OCI-M2 (cell line): ENCODE results near the gene AP2B1.
"Not testable (repeated sequence)": the region's sequence is repeated elsewhere in the genome, so short reads cannot be mapped to it uniquely, and the experiment has no call there.

Experiments
- DNase-seq: peaks from one replicate; lab custom pipeline; 2025; ENCODE audit not compliant: unreplicated experiment; lab: John Stamatoyannopoulos, UW

Gene AP2B1

DNA sequence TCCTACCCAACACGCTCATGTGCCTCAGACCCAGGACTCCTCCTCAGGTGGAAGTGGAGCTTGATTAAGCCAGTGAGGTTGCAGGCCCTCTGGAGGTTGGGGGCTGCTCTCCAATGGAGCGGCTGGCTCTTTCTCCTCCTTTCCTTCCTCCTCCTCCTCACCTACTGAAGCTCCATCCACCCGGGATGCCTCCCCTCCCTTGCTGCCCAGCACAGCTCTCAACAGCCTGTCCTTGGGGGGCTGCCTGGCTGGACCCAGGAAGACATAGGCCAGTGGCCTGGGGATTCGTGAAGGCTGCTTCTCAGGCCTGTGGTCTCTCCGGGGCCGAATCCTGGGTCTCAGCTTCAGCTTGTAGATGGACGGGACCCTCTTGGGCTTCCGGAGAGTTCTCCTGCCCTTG, 157.7 kb downstream of the AP2B1 start:
- no peak for DNase-seq

DNA sequence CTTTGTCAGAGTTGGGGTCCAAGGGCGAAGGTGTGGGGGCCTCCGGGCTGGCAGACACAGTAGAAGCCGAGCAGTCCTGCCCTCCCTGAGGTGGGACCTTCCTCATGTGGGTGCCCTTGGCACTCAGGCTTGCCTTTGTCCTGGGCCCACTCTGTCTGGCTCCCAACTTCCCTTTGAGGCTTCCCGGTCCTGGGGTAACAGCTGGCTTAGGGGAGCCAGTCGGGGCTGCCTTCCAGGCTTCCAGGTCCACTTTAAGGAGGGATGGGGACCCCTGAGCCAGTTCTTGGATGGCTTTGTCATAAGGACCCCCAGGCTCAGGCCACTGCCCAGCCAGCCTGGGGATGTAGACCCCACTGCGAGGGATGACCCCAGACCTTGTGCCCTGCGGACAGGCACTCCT, 158.1 kb downstream of the AP2B1 start:
- no peak for DNase-seq

DNA sequence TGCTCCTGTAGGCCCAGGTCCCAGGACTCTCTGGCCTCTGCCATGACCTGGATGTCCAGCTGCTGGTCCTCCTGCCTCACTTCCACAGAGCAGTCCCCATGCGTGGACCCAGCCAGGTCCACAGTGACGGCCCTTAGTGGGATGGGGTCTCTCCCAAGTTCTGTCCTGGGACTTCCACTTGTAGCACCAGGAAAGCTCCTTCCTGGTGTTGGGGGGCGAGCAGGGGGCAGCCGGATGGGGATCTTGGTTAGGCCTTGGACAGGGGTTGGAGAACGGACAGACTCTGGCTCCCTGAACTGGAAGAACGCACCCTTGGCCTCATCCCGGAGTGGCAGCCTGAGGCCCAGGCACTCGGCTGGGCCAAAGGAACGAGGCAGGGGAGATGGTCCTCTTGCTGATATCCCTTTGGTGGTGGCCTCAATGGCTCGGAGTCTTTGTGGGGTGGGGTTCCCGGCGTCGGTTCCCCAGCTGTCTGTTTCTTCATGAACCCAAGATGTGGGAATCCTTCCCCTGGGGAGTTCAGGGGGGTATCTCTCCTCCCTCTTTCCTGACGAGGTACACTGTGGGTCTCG, 158.7 kb downstream of the AP2B1 start:
- no peak for DNase-seq

DNA sequence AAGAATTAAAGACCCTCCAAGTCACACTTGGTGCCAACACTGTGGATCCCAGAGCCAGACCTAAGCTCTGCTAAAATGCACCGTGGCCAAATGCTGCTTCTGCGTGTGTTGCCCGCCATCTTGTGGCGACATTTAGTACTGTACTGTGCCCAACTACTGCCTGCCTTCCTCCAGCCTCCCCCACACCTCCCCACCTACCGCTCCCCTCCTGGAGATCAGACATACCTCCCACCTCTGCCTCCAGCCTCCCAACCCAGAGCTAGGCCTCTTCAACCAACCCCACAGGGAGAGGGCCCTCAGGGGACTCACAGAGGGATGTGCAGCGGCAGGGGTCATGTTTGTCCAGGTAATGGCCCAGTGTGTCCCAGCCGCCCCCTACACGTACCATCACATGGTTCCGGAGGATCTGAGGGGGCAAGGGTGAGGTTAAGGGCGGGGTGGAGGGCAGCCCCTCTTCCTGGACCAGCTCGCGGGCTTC, 160.5 kb downstream of the AP2B1 start:
- DNase-seq, result peak; percentile 10

DNA sequence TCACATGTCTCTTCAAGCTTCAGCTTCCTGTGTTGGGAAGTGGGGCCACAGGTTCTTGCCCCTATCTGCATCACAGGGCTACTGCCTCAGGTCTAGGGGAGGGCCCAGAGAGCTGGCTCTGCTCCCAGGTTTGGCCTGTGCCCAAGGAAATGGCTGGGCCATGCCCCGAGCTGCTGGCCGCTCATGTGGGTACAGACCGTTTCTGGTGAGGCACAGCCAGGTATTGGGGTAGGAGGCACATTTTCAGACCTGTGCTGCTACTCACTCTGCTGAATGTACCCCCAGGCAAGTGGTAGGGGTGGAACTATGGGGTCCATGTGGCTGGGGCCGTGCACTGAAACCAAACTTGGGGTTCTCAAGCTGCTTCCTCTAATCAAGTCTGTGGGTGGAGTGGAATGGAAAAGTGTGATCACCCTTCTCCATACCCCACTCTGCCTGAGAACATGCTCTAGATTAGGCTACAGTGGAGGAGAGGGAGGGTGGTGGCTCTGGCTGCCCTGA, 161.3 kb downstream of the AP2B1 start:
- DNase-seq, result no peak

DNA sequence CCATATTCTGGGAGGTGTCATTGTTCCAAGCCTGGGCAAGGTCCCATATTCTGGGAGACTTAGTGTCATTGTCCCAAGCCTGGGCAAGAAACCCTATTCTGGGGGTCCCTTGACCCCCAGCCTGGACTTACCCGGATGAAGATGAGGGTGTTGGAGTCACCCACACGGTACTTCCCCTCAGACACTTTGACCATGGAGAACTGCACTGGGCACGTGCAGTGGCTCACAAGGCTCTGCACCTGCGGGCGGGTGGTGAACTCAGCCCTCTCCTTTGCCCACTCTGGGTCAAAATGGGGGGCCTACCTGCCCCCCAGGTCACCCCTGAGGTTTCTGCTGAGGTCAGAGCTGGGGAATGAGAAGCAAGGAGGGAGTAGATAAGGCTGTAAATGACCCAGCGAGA, 161.9 kb downstream of the AP2B1 start:
- no peak for DNase-seq

DNA sequence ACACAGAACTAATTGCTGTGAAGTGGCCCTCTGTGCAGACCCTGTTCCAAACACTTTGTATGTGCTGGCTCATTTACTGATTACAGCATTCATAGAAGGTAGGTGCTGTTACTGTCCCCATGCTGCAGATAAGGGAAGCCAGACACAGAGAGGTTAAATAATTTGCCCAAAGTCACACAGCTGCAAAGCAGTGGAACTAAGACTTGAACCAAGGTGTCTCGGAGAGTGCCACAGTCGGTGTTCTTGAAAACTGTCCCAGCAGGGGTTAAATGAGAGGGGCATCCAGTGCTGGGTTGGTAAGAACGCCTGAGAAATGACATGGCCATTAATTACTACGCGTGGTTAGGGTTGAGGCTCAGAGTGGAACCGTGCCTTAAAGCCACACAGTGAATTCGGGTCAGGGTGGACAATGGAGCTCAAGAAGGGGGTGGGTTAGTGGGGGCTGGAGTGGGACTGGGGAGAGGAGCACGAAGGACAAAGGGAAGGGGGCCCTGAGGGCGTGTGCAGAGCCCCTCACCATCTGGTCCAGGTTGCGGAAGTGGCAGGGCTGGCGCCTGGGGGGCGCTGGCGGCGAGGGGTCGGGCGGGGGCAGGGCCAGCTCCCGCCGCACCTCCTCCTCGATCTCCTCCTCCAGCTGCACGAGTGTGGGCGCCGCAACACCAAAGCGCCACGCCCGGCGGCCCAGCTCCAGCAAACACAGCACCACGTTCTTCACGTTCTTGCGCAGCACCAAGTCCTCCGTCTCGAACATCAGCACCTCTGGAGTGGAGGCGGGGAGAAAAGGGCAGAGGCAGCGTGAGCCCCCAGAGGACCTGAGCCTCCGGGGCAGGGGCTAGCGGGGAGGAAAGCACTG, 162.7 kb downstream of the AP2B1 start:
- DNase-seq, result no peak

DNA sequence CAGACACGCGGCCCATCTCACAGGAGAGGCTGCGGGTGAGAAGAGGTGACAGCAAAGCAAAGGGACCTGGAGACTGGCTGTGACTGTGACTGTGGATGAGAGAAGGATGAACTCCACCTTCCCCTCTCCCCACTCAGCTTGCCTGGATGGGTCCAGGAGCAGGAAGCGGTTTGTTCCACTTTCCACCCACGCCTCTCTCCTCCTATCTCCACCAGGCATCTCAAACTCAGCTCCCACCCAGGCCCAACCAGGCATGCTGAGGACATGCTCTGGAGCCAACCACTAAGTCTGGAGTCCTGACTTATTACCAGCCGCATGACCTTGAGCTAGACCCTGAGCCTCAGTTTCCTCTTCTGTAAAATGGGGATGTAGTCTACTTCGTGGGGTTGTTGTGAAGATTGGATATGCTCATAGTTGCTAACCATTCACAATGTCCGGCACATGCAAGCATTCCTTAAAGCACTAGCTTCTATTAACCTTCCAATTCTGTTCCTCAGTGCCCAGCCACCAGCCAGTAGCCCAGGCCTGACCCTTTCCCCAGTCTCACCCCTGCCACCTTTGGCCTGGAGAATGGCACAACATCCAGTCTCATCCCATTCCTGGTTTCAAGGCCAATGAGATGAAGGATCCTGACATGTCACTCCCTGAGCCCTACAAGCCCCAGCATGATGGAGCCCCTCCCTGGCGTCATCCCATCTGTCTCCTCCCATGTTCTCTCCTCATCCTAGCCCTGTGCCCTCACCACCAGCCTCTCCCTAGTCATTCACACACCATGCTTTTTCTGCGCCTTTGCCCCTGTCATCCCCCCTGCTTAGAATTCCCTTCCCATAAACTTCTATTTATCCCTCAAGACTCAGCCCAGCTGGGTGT, 163.6 kb downstream of the AP2B1 start:
- no peak for DNase-seq

DNA sequence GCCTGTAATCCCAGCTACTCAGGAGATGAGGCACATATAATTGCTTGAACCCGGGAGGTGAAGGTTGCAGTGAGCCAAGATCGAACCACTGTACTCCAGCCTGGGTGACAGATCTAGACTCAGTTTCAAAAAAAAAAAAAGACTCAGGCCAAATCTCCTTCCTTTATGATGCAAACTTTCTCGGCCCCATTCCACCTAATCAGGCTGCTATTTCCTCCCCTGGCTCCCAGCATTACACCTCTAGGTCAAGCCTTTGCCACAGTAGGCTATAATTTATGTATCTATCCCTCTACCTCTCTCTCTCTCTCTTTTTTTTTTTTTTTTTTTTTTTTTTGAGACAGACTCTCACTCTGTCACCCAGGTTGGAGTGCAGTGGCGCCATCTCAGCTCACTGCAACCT, 164.4 kb downstream of the AP2B1 start:
- not testable (repeated sequence) for DNase-seq

DNA sequence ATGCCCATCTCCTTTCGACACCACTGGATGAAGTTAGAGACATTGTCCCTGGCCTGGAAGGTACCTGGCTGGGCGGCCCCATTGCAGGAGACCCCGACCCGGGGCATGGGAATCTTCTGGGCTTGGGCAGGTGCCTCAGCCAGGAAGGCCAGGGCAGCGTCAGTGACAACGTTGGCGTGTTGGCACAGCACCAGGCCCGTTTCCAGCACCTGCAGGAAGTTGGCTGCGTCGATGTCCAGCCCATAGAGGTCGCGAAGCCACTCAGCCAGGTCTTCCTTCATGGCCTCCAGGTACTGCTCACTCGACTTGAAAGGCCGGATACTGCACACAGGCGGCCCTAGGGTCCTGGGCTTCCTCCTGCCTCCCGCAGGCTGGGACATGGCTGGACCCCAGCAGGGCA, 165.3 kb downstream of the AP2B1 start:
- no peak for DNase-seq

DNA sequence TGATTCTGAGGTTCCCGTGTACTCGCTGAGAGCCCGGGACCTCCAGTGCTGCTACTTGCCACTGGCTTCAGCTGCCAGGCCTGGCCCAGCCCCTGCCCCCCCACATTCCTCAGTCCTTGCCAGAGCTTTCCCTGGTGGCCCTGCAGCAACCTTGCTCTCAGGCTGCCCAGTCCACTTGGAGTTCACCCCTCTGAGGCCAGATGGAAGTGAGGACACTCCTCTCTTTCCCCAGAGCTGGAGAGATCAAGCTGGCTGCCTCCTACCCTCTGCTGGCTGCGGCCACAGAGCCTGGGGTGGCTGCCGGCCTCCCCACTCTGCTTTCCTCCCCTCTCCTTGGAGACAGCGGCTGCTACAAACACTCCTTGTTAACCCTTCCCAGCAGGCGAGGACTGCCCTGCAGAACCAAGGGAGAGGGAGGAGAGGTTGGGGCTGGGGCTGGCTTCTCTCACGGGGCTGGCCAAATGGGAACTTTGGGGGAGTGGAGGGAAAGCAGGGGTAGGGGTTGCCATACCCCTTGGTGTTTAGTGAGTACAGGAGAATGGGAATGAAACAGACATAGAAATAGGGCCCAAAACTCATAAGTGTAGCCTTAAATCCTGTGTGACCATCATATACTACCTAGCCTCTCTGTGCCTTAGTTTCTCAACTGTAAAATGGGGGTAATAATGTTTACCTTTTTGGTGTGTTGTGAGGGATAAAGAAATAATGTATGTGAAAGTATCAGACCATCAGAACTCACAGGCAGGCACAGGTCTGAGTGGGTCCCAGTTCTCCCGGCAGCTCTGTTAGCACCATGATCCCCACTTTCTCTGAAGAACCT, 166.0 kb downstream of the AP2B1 start, which contains the start of gene GAS2L2:
TSS of gene GAS2L2 (minus strand) at position 295 of the 820 bp plus-strand sequence. CDS start 389 bp downstream, outside the sequence.
- DNase-seq, result no peak

DNA sequence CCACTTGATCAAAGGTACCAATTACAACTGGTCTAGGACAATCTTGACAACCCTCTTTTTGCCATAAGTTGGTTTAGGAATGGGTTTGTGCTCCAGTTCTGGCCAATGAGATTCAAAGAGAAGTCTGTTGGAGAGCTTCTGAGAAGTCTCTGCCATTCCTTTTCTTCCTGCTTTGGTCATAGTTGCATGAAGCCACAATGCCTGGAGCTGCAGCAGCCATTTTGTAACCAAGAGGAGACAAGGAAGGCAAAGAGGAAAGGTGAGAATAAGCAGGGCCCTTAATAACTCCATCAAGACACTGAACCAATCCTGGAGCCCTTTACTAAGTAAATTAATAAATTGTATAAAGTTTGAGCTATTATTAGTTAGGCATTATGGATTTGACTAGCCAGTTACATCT, 170.1 kb downstream of the AP2B1 start:
- DNase-seq, result no peak

DNA sequence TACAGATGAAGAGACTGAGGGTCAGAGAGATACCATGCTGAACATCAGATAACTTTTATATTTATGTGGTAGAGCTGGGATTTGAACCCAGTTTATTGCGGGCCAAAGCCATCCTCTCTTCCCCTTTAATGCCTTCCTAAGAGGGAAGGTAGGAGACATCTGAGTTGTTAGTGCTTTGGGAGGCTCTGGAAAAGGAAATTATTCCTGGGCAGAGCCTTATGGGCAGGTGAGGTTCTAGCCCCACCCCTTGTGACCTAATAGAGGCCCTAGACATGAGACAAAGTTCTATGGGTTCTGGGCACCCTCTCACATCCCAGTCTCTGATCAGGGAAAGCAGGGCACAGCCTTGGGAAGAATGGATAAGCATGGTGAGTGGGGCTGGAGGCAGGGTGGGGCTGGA, 173.5 kb downstream of the AP2B1 start, which contains the start of gene C17orf50:
TSS of gene C17orf50 (plus strand) at position 301 of the 400 bp plus-strand sequence. CDS start at position 356, 55 bp downstream.
- no peak for DNase-seq

DNA sequence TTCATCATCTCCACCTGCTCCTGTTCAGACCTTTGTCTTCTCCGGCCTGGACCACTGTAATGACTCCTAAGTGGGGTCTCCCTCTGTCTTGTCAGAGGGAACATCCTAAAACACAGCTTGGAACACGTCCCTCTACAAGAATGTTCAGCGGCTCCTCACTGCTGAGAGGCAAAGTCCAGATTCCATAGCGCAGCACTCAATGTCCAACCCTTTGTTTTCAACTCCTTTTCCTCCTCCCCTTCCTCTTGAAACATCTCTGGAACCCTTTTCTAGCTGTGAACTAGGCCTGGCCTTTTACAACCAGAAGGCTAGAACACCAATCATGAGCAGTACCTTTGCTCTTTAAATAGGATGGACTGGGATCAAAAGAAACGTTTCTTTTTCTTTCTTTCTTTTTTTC, 174.5 kb downstream of the AP2B1 start:
- DNase-seq, result no peak

DNA sequence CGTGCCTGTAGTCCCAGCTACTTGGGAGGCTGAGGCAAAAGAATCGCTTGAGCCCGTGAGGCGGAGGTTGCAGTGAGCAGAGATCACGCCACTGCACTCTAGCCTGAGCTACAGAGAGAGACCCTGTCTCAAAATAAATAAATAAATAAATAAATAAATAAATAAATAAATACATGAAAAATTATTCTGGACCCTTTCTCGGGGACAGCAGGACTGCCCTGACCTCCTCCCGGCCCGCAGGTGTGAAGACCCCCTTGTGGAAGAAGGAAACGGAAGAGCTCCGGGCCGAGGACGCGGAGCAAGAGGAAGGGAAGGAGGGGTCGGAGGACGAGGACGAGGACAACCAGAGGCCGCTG, 176.6 kb downstream of the AP2B1 start:
- no peak for DNase-seq

DNA sequence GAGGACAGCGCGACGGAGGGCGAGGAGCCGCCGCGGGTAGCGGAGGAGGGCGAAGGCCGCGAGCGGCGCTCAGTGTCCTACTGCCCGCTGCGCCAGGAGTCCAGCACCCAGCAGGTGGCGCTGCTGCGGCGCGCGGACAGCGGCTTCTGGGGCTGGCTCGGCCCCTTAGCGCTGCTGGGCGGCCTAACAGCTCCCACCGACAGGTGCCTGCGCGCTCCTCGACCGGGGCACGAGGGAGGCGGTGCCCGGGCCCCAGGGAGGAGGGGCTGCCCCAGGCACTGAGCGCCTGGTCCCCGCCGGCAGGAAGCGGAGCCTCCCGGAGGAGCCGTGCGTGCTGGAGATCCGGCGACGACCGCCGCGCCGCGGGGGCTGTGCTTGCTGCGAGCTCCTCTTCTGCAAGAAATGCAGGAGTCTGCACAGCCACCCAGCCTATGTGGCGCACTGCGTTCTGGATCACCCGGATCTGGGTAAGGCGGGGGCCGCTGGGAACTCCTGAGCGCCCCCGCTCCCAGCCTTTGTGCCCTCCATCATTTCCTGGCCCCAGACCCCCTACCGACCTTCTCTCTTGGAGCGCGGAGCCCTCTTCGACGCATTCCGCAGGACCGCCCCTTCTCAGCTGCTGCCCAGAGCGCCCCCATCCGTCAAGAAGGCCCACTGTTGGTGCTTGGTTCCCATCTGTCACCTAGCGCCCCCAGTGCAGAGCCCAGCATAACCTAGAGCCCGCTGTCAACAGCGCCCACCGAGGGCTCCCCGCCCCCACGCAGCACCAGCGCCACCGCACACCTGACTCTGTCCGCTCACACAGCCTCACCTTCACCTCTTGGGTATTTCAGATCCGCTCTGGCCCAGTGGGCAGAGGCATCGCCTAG, 177.2 kb downstream of the AP2B1 start:
- DNase-seq, result peak; percentile 51

DNA sequence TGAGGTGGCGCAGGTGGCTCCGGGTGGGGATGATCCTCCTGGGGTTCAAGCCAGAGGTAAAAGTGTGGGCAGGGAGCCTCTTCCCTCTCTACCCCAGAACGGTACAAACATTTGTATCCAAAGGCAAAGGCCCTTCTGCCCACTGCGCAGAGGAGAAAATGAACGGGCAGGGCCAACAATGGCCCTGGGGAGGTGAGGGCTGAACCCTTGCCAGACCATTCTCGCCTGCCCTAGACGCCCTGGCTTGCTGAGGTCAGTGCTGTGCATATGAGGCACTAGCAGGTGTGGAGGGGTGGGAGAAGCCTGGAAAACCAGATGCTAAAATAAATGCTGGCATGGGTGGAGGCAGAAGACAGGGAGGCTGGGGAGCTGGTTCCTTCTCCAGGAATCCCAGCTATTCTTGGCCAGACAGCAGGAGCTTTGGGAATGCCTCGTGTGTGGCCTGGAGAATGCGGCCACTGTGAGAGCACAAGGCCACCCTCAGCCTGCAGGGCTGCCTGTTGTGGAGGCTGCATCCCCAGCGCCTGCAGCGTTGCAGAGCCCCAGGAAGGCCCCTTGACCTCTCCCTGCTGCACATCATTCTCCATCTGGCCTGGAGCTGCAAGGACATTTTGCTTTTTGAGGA, 178.1 kb downstream of the AP2B1 start:
- DNase-seq, result no peak

DNA sequence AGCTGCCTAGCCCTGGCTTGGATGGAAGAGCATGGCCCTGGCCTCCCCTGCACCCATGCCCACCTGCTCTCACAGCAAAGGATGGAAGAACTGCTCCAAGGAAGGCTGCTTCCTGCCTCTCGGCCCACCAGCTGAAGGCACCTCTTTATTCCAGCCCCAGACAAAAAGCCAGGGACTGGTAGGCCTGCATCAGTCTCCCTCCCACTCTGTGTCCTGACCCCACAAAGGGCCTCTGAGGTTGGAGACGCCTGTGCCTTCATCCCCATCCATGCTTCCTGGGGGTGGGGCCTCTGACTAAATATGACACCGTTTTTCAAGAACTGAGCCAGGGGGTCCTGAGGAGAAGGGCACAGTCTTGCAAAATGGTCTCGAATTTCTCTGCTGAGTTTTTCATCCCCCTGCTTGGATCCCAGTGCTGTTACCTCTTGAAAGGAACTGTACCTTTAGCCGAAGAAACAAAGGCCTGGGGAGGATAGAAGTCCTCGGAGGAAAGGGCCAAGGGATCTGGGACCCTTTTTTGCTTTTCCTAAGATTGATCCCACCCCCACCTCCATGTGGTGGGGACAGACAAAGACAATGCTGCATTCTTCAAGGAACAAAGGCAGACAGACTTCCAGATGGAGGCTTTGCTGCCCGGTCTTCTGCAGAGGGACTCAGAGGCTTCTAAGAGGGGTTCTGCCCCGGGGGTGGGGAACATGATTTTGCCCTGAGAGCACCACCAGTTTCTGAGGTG, 178.8 kb downstream of the AP2B1 start:
- DNase-seq, result no peak
